B cell (primary cell): ENCODE results near the gene ATP6V0E1. TPM values are rescaled to one million over a fixed set of nuclear protein-coding genes. Genes with fewer than 3 reads are reported as not detected.
"Not testable (repeated sequence)": the region's sequence is repeated elsewhere in the genome, so short reads cannot be mapped to it uniquely, and the experiment has no call there.

Experiments
- ATAC-seq: fragments of 200-7000 bp; cut with Tn5 transposase; one replicate; pipeline ENCODE4 v1.10.0; 2021; ENCODE audit warnings: low read depth, mild to moderate bottlenecking, moderate number of reproducible peaks, moderate library complexity
- CTCF ChIA-PET: fragments of 350-600 bp; sonication (Branson Sonifier 250); formaldehyde crosslinking; loops from one replicate; lab custom pipeline; 2021; ENCODE audit warnings: antibody characterized with exemption, inconsistent platforms; lab: Charles Lee
- POLR2A ChIA-PET: fragments of 350-600 bp; sonication (Branson Sonifier 250); formaldehyde crosslinking; loops from one replicate; lab custom pipeline; 2021; ENCODE audit warnings: antibody characterized with exemption; lab: Charles Lee
- DNase-seq: peaks from one replicate; pipeline ENCODE4 v3.0.0; 2013
- H2AFZ ChIP-seq: 2 replicates; pipeline ENCODE4 v1.6.1; 2012; ENCODE audit warnings: mild to moderate bottlenecking, low read depth, low read length; ENCODE audit not compliant: insufficient read depth, poor library complexity, severe bottlenecking
- H3K27ac ChIP-seq, 2 donors: 1 replicate in 1 of 2; 2 replicates in 1 of 2; pipeline ENCODE4 v1.5.1; 2012 to 2013; ENCODE audit warnings: low read length in 2 of 2, mild to moderate bottlenecking in 2 of 2, moderate library complexity in 1 of 2
- H3K27me3 ChIP-seq, 4 experiments: fragments of 200-600 bp in 1 of 4; sonication (generic) in 1 of 4; replicated peaks in 1 of 4; 1 replicate in 2 of 4; 2 replicates in 2 of 4; pipeline versions ENCODE4 v1.6.1 to v1.7.0; 2013 to 2016; ENCODE audit warnings: low read length in 3 of 4, mild to moderate bottlenecking in 2 of 4, mixed read lengths in 1 of 4, moderate library complexity in 1 of 4; ENCODE audit not compliant: insufficient read depth in 4 of 4, control insufficient read depth in 3 of 4; ENCODE audit errors: control extremely low read depth in 1 of 4
- H3K36me3 ChIP-seq, 2 experiments: replicated peaks in 1 of 2; 1 replicate in 1 of 2; 2 replicates in 1 of 2; pipeline versions ENCODE4 v1.6.1 to v1.7.1; 2013; ENCODE audit warnings: low read length in 1 of 2; ENCODE audit not compliant: insufficient read depth in 2 of 2, control insufficient read depth in 1 of 2; ENCODE audit errors: control extremely low read depth in 1 of 2, extremely low read depth in 1 of 2
- H3K4me1 ChIP-seq, 2 donors: fragments of 200-600 bp in 1 of 2; sonication (generic) in 1 of 2; 1 replicate in 1 of 2; 2 replicates in 1 of 2; pipeline versions ENCODE4 v1.5.1 to v1.6.1; 2013 to 2017; ENCODE audit warnings: low read length in 2 of 2; ENCODE audit not compliant: control insufficient read depth in 2 of 2, insufficient read depth in 2 of 2
- H3K4me2 ChIP-seq: replicated peaks from 2 replicates; pipeline ENCODE3; 2012; ENCODE audit warnings: mild to moderate bottlenecking, low read depth, low read length; ENCODE audit not compliant: poor library complexity, severe bottlenecking
- H3K4me3 ChIP-seq, 5 experiments: fragments of 200-600 bp in 1 of 5; sonication (generic) in 1 of 5; 1 replicate in 3 of 5; 2 replicates in 2 of 5; pipeline versions ENCODE4 v1.5.1 to v1.7.0; 2011 to 2016; ENCODE audit warnings: low read length in 4 of 5, mild to moderate bottlenecking in 4 of 5, low read depth in 2 of 5, control low read depth in 1 of 5, moderate library complexity in 1 of 5; ENCODE audit not compliant: insufficient read depth in 1 of 5; ENCODE audit errors: control extremely low read depth in 1 of 5, extremely low read depth in 1 of 5
- H3K79me2 ChIP-seq: fragments of 200-600 bp; sonication (generic); one replicate; pipeline ENCODE4 v1.6.0; 2016; ENCODE audit warnings: low read length; ENCODE audit not compliant: control insufficient read depth, insufficient read depth
- H3K9ac ChIP-seq: fragments of 200-600 bp; sonication (generic); 2 replicates; pipeline ENCODE4 v1.6.1; 2017; ENCODE audit warnings: mild to moderate bottlenecking, low read length, moderate library complexity
- H3K9me3 ChIP-seq, 3 donors: one replicate each; pipeline versions ENCODE4 v1.6.1 to v1.7.1; 2013; ENCODE audit warnings: low read length in 2 of 3; ENCODE audit not compliant: control insufficient read depth in 2 of 3, insufficient read depth in 1 of 3; ENCODE audit errors: control extremely low read depth in 1 of 3
- H4K20me1 ChIP-seq: 2 replicates; pipeline ENCODE4 v1.6.0; 2012; ENCODE audit warnings: mild to moderate bottlenecking, low read length; ENCODE audit not compliant: insufficient read depth, control insufficient read depth, poor library complexity, severe bottlenecking
- H3K27ac Mint-ChIP-seq: one replicate; pipeline ENCODE4 v1.8.0; 2021; ENCODE audit warnings: mixed read lengths
- H3K27me3 Mint-ChIP-seq: one replicate; pipeline ENCODE4 v1.8.0; 2021; ENCODE audit warnings: mixed read lengths
- H3K4me1 Mint-ChIP-seq: one replicate; pipeline ENCODE4 v1.8.0; 2021; ENCODE audit warnings: mixed read lengths
- H3K4me3 Mint-ChIP-seq: one replicate; pipeline ENCODE4 v1.8.0; 2021; ENCODE audit warnings: mixed read lengths
- H3K9me3 Mint-ChIP-seq: one replicate; pipeline ENCODE4 v1.8.0; 2022; ENCODE audit warnings: mixed read lengths; ENCODE audit not compliant: insufficient read depth
- EZH2 ChIP-seq: IDR thresholded peaks from 2 replicates; pipeline ENCODE4 v1.6.1; 2012; ENCODE audit warnings: borderline replicate concordance, low read depth, mild to moderate bottlenecking, moderate library complexity, low read length; ENCODE audit not compliant: insufficient read depth, poor library complexity, severe bottlenecking
- WGBS: methylation state at CpG from one replicate; pipeline ENCODE4 v1.1.5; 2013; ENCODE audit warnings: missing lambda C conversion rate; ENCODE audit not compliant: insufficient coverage; 5-methylcytosine and 5-hydroxymethylcytosine counted together
- intact Hi-C: fragments of 100-400 bp; cut with micrococcal nuclease; formaldehyde crosslinking; loops from one replicate; pipeline ENCODE4 v1.10.0; 2022
- polyA plus RNA-seq: library from polyadenylated mRNA; depleted of rRNA; stranded (reverse); fragments of >200 nt; gene quantifications from 2 replicates; pipeline ENCODE4 v1.2.3, GENCODE V29; 2012
- total RNA-seq, 2 donors: library from RNA; stranded (reverse); fragments of 120-200 nt in 1 of 2; gene quantifications; 1 replicate in 1 of 2; 2 replicates in 1 of 2; pipeline versions ENCODE4 v1.2.3 to v1.2.4, GENCODE V29; 2013 to 2022
- TF ChIP-seq, protein P1 (sequence below): fragments of 200-600 bp; IDR thresholded peaks from one replicate; pipeline ENCODE4 v1.8.0; 2022; ENCODE audit warnings: antibody characterized with exemption, mild to moderate bottlenecking

The ATP6V0E1 gene
- total and polyA plus RNA-seq, 2 donors (not counting 1 experiment from before 2014, with no cell fraction given): 93.8 to 127 TPM

DNA sequence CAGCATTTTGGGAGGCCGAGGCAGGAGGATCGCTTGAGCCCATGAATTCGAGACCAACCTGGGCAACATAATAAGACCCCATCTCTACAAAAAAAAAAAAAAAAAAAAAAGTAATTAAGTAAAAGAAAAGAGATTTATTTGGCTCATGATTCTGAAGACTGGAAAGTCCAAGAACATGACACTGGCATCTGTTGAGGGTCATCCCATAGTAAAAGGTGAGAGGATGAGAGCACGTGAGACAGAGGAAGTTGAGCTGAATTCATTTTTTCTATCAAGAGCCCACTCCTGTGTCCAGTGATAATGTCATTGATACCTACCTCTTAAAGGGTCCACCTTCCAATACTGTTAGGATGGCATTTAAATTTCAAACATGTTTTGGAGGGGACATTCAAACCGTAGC, 92.4 kb downstream of the ATP6V0E1 start:
- H3K36me3 ChIP-seq: peaks cover 2 to 17% of the 10 kb centered on the region in 2 experiments
- TF ChIP-seq, protein P1, sequence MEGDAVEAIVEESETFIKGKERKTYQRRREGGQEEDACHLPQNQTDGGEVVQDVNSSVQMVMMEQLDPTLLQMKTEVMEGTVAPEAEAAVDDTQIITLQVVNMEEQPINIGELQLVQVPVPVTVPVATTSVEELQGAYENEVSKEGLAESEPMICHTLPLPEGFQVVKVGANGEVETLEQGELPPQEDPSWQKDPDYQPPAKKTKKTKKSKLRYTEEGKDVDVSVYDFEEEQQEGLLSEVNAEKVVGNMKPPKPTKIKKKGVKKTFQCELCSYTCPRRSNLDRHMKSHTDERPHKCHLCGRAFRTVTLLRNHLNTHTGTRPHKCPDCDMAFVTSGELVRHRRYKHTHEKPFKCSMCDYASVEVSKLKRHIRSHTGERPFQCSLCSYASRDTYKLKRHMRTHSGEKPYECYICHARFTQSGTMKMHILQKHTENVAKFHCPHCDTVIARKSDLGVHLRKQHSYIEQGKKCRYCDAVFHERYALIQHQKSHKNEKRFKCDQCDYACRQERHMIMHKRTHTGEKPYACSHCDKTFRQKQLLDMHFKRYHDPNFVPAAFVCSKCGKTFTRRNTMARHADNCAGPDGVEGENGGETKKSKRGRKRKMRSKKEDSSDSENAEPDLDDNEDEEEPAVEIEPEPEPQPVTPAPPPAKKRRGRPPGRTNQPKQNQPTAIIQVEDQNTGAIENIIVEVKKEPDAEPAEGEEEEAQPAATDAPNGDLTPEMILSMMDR: no peak
- TF ChIP-seq EZH2: no peak
- no peak for DNase-seq
- no peaks in the 10 kb centered on the region for H3K4me1 ChIP-seq
- H3K4me3 Mint-ChIP-seq: no peak overlapping the region
- H3K9me3 Mint-ChIP-seq: no peaks in the 10 kb centered on the region
- no peaks in the 10 kb centered on the region for H3K27me3 ChIP-seq
- no peak overlapping the region for H3K27ac Mint-ChIP-seq
- no peak for ATAC-seq
- no peak overlapping the region for H3K4me3 ChIP-seq
- no peak overlapping the region for H3K9ac ChIP-seq
- no peak overlapping the region for H3K27ac ChIP-seq
- no CpG with 5 or more reads among the region's 5 CpGs for WGBS
- peaks cover 0 to 6% (median 0%) of the 10 kb centered on the region in 3 donors for H3K9me3 ChIP-seq
- ChIA-PET POLR2A (no interaction called here), CTCF (no interaction called here)
- H4K20me1 ChIP-seq: peaks cover 88% of the 10 kb centered on the region
- H3K4me1 Mint-ChIP-seq: peaks cover 34% of the 10 kb centered on the region
- intact Hi-C loops: no loop called here
- H3K27me3 Mint-ChIP-seq: no peaks in the 10 kb centered on the region
- H3K4me2 ChIP-seq: no peak overlapping the region
- H3K79me2 ChIP-seq: peaks cover 98% of the 10 kb centered on the region
- no peak overlapping the region for H2AFZ ChIP-seq

DNA sequence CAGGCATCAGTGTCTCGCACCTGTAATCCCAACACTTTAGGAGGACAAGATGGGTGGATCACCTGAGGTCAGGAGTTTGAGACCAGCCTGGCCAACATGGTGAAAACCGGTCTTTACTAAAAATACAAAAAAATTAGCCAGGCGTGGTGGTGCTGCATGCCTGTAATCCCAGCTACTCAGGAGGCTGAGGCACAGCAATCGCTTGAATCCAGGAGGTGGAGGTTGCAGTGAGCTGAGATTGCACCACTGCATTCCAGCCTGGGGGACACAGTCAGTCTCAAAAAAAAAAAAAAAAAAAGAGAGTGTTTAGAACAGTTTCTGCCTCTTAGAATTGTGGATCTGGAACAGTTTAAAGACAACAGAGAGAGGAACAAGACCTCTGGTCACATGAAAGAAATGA, 92.9 kb downstream of the ATP6V0E1 start:
- ATAC-seq, POLR2A ChIA-PET, H3K9ac ChIP-seq, H3K9me3 ChIP-seq, DNase-seq, H3K4me1 ChIP-seq, H3K4me2 ChIP-seq, H3K4me3 ChIP-seq, H2AFZ ChIP-seq, H3K9me3 Mint-ChIP-seq, H3K27ac ChIP-seq, H3K27me3 ChIP-seq, H3K27ac Mint-ChIP-seq, H3K27me3 Mint-ChIP-seq, CTCF ChIA-PET, H3K4me3 Mint-ChIP-seq, intact Hi-C loops: not testable (repeated sequence)
- H3K4me1 Mint-ChIP-seq: peaks cover 33% of the 10 kb centered on the region
- peaks cover 97% of the 10 kb centered on the region for H3K79me2 ChIP-seq
- H4K20me1 ChIP-seq: peaks cover 87% of the 10 kb centered on the region
- WGBS: 98% methylated on average over 4 of the region's 4 CpGs
- peaks cover 5 to 20% of the 10 kb centered on the region in 2 experiments for H3K36me3 ChIP-seq
